ENCODE data around the gene SOS2. TPM values are rescaled to one million over a fixed set of nuclear protein-coding genes. Genes with fewer than 3 reads are reported as not detected.

Gene SOS2
- polyA plus RNA-seq, 1 donor (not counting 4 experiments of a cell fraction or from before 2014, with no cell fraction given): 13.0 TPM

DNA sequence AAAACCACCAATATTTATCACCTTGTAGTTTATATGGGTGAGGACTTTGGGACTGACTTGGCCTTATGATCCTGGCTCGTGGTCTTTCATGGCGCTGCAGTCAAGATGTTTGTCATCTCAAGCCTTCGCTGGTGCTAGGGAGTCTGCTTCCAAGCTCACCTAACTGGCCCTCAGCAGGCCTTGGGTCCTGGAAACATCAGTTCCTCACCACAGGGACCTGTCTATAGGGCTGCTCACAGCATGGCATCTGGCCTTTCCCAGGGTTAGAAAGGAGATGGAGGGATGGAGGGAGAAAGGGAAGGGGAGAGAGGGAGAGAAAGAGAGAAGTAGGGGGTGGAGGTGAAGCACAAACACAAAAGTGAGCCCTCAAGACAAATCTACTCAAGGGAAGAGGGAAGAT, 146.7 kb downstream of the SOS2 start:
- no peaks in the 10 kb centered on the region for H3K27me3 ChIP-seq (ENCODE audit: control insufficient read depth, extremely low read depth, insufficient read depth, low read length)
- no peak overlapping the region for H3K4me2 ChIP-seq (ENCODE audit: control insufficient read depth, extremely low read depth, insufficient read depth, low read depth, low read length)
- H3K79me2 ChIP-seq (ENCODE audit: control insufficient read depth, insufficient read depth, low read length): no peaks in the 10 kb centered on the region
- no peaks in the 10 kb centered on the region for H3K9me1 ChIP-seq (ENCODE audit: control insufficient read depth, extremely low read depth, insufficient read depth, low read length)
- H2AFZ ChIP-seq (ENCODE audit: control insufficient read depth, low read length): no peak overlapping the region
- H3K9me3 ChIP-seq (ENCODE audit: control insufficient read depth, low read depth, low read length): no peaks in the 10 kb centered on the region
- TF ChIP-seq, protein P1, sequence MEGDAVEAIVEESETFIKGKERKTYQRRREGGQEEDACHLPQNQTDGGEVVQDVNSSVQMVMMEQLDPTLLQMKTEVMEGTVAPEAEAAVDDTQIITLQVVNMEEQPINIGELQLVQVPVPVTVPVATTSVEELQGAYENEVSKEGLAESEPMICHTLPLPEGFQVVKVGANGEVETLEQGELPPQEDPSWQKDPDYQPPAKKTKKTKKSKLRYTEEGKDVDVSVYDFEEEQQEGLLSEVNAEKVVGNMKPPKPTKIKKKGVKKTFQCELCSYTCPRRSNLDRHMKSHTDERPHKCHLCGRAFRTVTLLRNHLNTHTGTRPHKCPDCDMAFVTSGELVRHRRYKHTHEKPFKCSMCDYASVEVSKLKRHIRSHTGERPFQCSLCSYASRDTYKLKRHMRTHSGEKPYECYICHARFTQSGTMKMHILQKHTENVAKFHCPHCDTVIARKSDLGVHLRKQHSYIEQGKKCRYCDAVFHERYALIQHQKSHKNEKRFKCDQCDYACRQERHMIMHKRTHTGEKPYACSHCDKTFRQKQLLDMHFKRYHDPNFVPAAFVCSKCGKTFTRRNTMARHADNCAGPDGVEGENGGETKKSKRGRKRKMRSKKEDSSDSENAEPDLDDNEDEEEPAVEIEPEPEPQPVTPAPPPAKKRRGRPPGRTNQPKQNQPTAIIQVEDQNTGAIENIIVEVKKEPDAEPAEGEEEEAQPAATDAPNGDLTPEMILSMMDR (optimal IDR thresholded peaks at IDR 0.05 in 1 of 3, IDR thresholded peaks at IDR 0.05 in 1 of 3, conservative IDR thresholded peaks at IDR 0.05 in 1 of 3; ENCODE audit: extremely low read depth in 1 of 3, insufficient read depth in 2 of 3, low read length in 3 of 3): no peak
- TF ChIP-seq EZH2 (IDR thresholded peaks at IDR 0.05; ENCODE audit: low read length): no peak
- no peaks in the 10 kb centered on the region for H3K36me3 ChIP-seq (ENCODE audit: control insufficient read depth in 2 of 2, extremely low read depth in 1 of 2, insufficient read depth in 2 of 2, low read length in 2 of 2)
- dilution Hi-C loops (cut with MboI; ENCODE audit: extremely low pct_ligation_motif_present, low sequenced_read_pairs): no loop called here
- DNase-seq (ENCODE audit: low read depth, low spot score) (no peak), FAIRE-seq (no peak)
- no peak overlapping the region for H3K4me3 ChIP-seq (ENCODE audit: control insufficient read depth in 2 of 3, extremely low read depth in 1 of 3, insufficient read depth in 2 of 3, low read depth in 1 of 3, low read length in 3 of 3)
- H3K9ac ChIP-seq (ENCODE audit: control insufficient read depth, extremely low read depth, insufficient read depth, low read length): no peak overlapping the region
- no peaks in the 10 kb centered on the region for H4K20me1 ChIP-seq (ENCODE audit: control insufficient read depth, extremely low read depth, insufficient read depth, low read length)
- no peak overlapping the region for H3K27ac ChIP-seq (ENCODE audit: control insufficient read depth, insufficient read depth, low read length)
- peaks cover 24% of the 10 kb centered on the region for H3K4me1 ChIP-seq (ENCODE audit: control insufficient read depth, extremely low read depth, insufficient read depth, low read length)

DNA sequence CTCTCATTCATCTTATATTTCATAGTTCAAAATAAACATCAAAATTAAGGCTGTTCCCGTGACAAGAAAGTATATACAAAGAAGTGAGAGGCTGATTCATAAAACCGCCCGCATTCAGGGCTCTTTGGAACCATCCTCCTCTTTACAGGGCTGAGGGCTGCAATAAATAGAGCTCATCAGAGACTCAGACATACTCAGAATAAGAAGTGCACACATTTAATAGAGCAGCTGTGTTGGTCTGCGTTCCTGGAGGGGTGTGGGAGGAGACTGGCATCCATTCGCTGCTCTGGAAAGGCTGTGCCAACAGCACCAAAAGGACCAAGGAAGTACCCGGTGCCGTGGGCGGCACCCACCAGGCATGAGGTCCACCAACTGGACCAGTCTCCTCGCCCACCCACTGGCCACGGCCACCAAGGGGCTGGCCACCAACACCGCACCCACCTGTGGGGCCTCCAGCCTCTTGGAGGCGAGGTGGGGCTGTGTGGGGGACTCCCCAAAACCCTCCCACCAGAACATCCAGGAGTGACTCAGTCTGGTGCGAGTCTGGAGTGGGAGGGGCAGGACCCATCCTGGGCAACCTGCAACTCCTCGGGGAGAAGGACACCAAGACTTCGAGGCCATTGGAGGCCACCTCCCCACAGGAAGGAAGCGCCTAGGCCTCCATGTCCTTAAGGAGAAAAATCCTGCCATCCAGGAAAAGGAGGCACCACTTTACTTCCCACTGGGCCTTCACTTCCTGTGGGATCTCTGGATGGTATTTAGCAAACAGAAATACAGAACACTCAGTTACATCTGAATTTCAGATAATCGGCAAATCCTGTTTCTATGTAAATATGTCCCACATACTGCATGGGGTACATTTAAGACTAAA, 147.7 kb downstream of the SOS2 start:
- DNase-seq (ENCODE audit: low read depth, low spot score) (no peak), FAIRE-seq (no peak)
- Histone ChIP-seq H3K79me2 (ENCODE audit: control insufficient read depth, insufficient read depth, low read length) (no peaks in the 10 kb centered on the region), H3K4me1 (ENCODE audit: control insufficient read depth, extremely low read depth, insufficient read depth, low read length) (peaks cover 24% of the 10 kb centered on the region), H3K36me3 (ENCODE audit: control insufficient read depth in 2 of 2, extremely low read depth in 1 of 2, insufficient read depth in 2 of 2, low read length in 2 of 2) (no peaks in the 10 kb centered on the region), H3K4me2 (ENCODE audit: control insufficient read depth, extremely low read depth, insufficient read depth, low read depth, low read length) (no peak overlapping the region), H3K27me3 (ENCODE audit: control insufficient read depth, extremely low read depth, insufficient read depth, low read length) (no peaks in the 10 kb centered on the region), H3K9me1 (ENCODE audit: control insufficient read depth, extremely low read depth, insufficient read depth, low read length) (no peaks in the 10 kb centered on the region), H4K20me1 (ENCODE audit: control insufficient read depth, extremely low read depth, insufficient read depth, low read length) (no peaks in the 10 kb centered on the region), H3K9ac (ENCODE audit: control insufficient read depth, extremely low read depth, insufficient read depth, low read length) (no peak overlapping the region), H3K27ac (ENCODE audit: control insufficient read depth, insufficient read depth, low read length) (peak overlapping the region; percentile 94), H3K4me3 (ENCODE audit: control insufficient read depth in 2 of 3, extremely low read depth in 1 of 3, insufficient read depth in 2 of 3, low read depth in 1 of 3, low read length in 3 of 3) (no peak overlapping the region), H3K9me3 (ENCODE audit: control insufficient read depth, low read depth, low read length) (no peaks in the 10 kb centered on the region), H2AFZ (ENCODE audit: control insufficient read depth, low read length) (no peak overlapping the region)
- dilution Hi-C loops (cut with MboI; ENCODE audit: extremely low pct_ligation_motif_present, low sequenced_read_pairs): no loop called here
- TF ChIP-seq, protein P1 (optimal IDR thresholded peaks at IDR 0.05 in 1 of 3, IDR thresholded peaks at IDR 0.05 in 1 of 3, conservative IDR thresholded peaks at IDR 0.05 in 1 of 3; ENCODE audit: extremely low read depth in 1 of 3, insufficient read depth in 2 of 3, low read length in 3 of 3): no peak
- no peak for TF ChIP-seq EZH2 (IDR thresholded peaks at IDR 0.05; ENCODE audit: low read length)

All from keratinocyte (primary cell).